GM18907 (cell line): Measurements from ENCODE around the gene ABTB2.
A peak's percentile ranks its signal among the peaks of the same experiment; 100 is the strongest.

ENCODE experiments used
- ATAC-seq: cut with Tn5 transposase; IDR thresholded peaks from one replicate; pipeline ENCODE4 v1.9.1; 2021; ENCODE audit warnings: mild to moderate bottlenecking, moderate library complexity; ENCODE audit not compliant: unreplicated experiment

The ABTB2 gene

GRCh38 chr11:34155057-34155756, 202.6 kb downstream of the ABTB2 start:
- no peak for ATAC-seq

GRCh38 chr11:34154059-34154875, 203.5 kb downstream of the ABTB2 start:
- ATAC-seq, result peak; percentile 76

GRCh38 chr11:34151916-34152845, 205.6 kb downstream of the ABTB2 start:
- no peak for ATAC-seq

GRCh38 chr11:34151166-34151565, 206.6 kb downstream of the ABTB2 start:
- no peak for ATAC-seq

GRCh38 chr11:34150494-34151151, 207.2 kb downstream of the ABTB2 start:
- ATAC-seq, result no peak

- ATAC-seq, result no peak
Measured at GRCh38 chr11:34149786-34150185, 208.0 kb downstream of the ABTB2 start.

GRCh38 chr11:34149274-34149673, 208.5 kb downstream of the ABTB2 start:
- no peak for ATAC-seq

- no peak for ATAC-seq
Measured at GRCh38 chr11:34148504-34149165, 209.2 kb downstream of the ABTB2 start.

- ATAC-seq, result no peak
Measured at GRCh38 chr11:34147581-34147980, 210.2 kb downstream of the ABTB2 start.

- no peak for ATAC-seq
Measured at GRCh38 chr11:34146866-34147265, 210.9 kb downstream of the ABTB2 start.

- no peak for ATAC-seq
Measured at GRCh38 chr11:34146411-34146810, 211.4 kb downstream of the ABTB2 start.

GRCh38 chr11:34145847-34146381, 211.9 kb downstream of the ABTB2 start:
- no peak for ATAC-seq

- ATAC-seq, result peak; percentile 48
Measured at GRCh38 chr11:34145073-34145472, 212.7 kb downstream of the ABTB2 start.

GRCh38 chr11:34143048-34143447, 214.8 kb downstream of the ABTB2 start:
- no peak for ATAC-seq

GRCh38 chr11:34140149-34140548, 217.7 kb downstream of the ABTB2 start:
- no peak for ATAC-seq

- no peak for ATAC-seq
Measured at GRCh38 chr11:34139346-34139745, 218.5 kb downstream of the ABTB2 start.

- ATAC-seq, result no peak
Measured at GRCh38 chr11:34136420-34136819, 221.4 kb downstream of the ABTB2 start.

- no peak for ATAC-seq
Measured at GRCh38 chr11:34135439-34135838, 222.4 kb downstream of the ABTB2 start.

GRCh38 chr11:34134765-34135164, 223.0 kb downstream of the ABTB2 start:
- peak; percentile 76 for ATAC-seq
